HEK293T (cell line): ENCODE data around the gene SDR42E1.

Experiments used
- CTCF ChIA-PET: fragments of 350-600 bp; formaldehyde crosslinking; extraction: SDS; loops from one replicate; lab custom pipeline; 2021; ENCODE audit warnings: antibody characterized with exemption, inconsistent platforms; lab: Yijun Ruan, JAX
- POLR2A ChIA-PET: fragments of 350-600 bp; formaldehyde crosslinking; extraction: SDS; loops from one replicate; lab custom pipeline; 2020; ENCODE audit warnings: antibody characterized with exemption, inconsistent platforms; lab: Yijun Ruan, JAX
- DNase-seq: peaks from one replicate; pipeline ENCODE4 v3.0.0; 2012; ENCODE audit warnings: mixed read lengths; ENCODE audit errors: extremely low spot score
- ARNT ChIP-seq: fragments of 450-650 bp; IDR thresholded peaks from 2 replicates; pipeline ENCODE4 v1.6.1; 2017; ENCODE audit warnings: mild to moderate bottlenecking
- BHLHE40 ChIP-seq: fragments of 450-650 bp; IDR thresholded peaks from 2 replicates; pipeline ENCODE4 v1.6.1; 2016; ENCODE audit warnings: mild to moderate bottlenecking, moderate library complexity, borderline replicate concordance
- CTBP1 ChIP-seq: fragments of 450-650 bp; IDR thresholded peaks from 2 replicates; pipeline ENCODE4 v1.6.1; 2016; ENCODE audit warnings: borderline replicate concordance
- FOXM1 ChIP-seq: fragments of 450-650 bp; IDR thresholded peaks from 2 replicates; pipeline ENCODE4 v1.6.1; 2017; ENCODE audit warnings: mild to moderate bottlenecking, borderline replicate concordance
- HDGF ChIP-seq: fragments of 450-650 bp; IDR thresholded peaks from 2 replicates; pipeline ENCODE4 v1.6.1; 2017; ENCODE audit warnings: antibody characterized with exemption, borderline replicate concordance
- L3MBTL2 ChIP-seq: fragments of 450-650 bp; conservative IDR thresholded peaks from 2 replicates; pipeline ENCODE4 v1.6.1; 2016; ENCODE audit warnings: mild to moderate bottlenecking
- PKNOX1 ChIP-seq: fragments of 450-650 bp; IDR thresholded peaks from 2 replicates; pipeline ENCODE4 v1.6.1; 2016
- TARDBP ChIP-seq: fragments of 450-650 bp; IDR thresholded peaks from 2 replicates; pipeline ENCODE4 v1.6.1; 2016

Gene SDR42E1

GRCh38 chr16:81939164-81940056, 71.9 kb downstream of the SDR42E1 start:
- ChIA-PET POLR2A (no interaction called here), CTCF (interaction anchor here (0.8 kb wide), 1 partner anchor 260 kb away, joined by 3 read pairs; no protein-coding TSS in a partner anchor)
- TF ChIP-seq HDGF (no peak), L3MBTL2 (no peak), FOXM1 (no peak), PKNOX1 (no peak), ARNT (no peak), TARDBP (no peak), CTBP1 (no peak), BHLHE40 (no peak)
- no peak for DNase-seq
